Uterus (tissue), 2 donors: ENCODE measurements around the gene ZNF268.

Experiments
- CTCF ChIP-seq, 4 experiments: fragments of 200-600 bp in 2 of 4; fragments of 450-650 bp in 2 of 4; sonication (generic) in 2 of 4; IDR thresholded peaks; one replicate each; pipeline ENCODE4 v1.5.1; 2016 to 2019; ENCODE audit warnings: antibody characterized with exemption in 4 of 4, mild to moderate bottlenecking in 2 of 4, moderate library complexity in 1 of 4
- POLR2A ChIP-seq, 2 donors: fragments of 450-650 bp; IDR thresholded peaks; one replicate each; pipeline ENCODE4 v1.6.1; 2016; ENCODE audit warnings: antibody characterized with exemption in 2 of 2, mild to moderate bottlenecking in 1 of 2, moderate library complexity in 1 of 2

GRCh38 chr12:133215724-133216123, 34.4 kb downstream of the ZNF268 start:
- TF ChIP-seq CTCF (IDR thresholded peaks at IDR 0.05) (no peak), POLR2A (IDR thresholded peaks at IDR 0.05) (no peak)
